GM21528 (cell line): ENCODE data around the gene TBC1D22A.

ENCODE experiments used
- ATAC-seq: cut with Tn5 transposase; IDR thresholded peaks from one replicate; pipeline ENCODE4 v1.9.1; 2021; ENCODE audit warnings: mild to moderate bottlenecking, moderate library complexity; ENCODE audit not compliant: unreplicated experiment, low FRiP score

The TBC1D22A gene

GRCh38 chr22:47062126-47062525 lies 299.7 kb downstream of the TBC1D22A start:
- no peak for ATAC-seq

DNA sequence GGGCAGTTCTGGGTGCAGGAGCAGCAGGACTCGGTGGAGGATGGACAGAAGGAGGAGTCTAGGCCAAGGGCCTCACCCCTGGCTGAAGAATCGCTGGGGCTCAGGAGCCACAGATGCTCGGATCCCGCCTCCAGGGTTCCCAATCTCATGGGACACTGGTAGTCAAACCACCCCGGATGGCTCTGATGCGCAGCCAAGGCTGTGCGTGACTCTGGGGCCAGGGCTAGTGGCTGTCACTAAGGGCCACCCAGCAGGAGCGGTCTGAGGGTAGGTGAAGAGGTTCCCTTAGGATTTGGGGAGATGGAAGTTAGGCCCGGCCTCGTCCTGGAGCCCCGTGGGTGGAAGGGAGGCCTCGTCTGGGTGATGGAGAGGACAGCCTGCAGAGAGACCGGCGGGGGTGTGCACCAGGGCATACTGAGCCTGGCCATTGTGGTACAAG lies 300.6 kb downstream of the TBC1D22A start:
- ATAC-seq = no peak

DNA sequence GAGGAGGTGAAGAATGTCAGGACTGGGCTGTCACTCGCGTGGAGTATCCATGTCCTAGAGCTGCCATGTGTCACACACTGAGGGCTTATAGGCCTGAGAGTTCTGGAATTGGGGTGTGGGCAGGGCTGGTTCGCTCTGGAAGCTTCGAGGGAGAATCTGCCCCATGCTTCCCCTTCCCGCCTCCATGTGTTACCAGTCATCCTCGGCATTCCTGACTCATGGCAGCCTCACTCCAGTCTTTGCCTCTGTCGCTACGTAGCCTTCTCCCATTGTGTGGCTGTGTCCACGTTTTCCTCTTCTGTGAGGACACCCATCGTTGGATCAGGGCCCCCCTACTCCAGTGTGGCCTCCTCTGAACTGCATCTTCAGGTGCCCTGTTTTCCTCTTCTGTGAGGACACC lies 301.2 kb downstream of the TBC1D22A start:
- no peak for ATAC-seq

GRCh38 chr22:47064016-47064415 lies 301.6 kb downstream of the TBC1D22A start:
- no peak for ATAC-seq

DNA sequence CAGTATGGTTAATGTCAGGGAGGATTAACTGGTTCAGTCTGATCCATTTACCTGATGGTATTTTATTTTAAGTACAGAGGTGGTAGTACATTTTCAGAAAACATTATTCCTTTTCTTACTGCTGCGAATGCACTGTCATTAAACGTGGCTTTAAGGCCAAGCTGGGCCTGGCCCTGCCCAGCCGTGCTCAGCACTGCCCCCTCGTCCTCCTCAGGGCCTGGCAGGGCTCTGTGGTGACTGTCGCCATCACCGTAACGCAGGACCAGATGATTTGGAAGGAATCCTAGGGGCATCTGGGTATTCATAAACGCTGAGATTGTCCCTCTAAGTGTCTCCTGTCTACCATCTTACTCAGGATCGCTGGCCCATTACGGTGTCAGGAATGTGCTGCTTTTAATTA lies 302.0 kb downstream of the TBC1D22A start:
- ATAC-seq = no peak

GRCh38 chr22:47065756-47066615 lies 303.5 kb downstream of the TBC1D22A start:
- no peak for ATAC-seq

- ATAC-seq = no peak
Observed at GRCh38 chr22:47066616-47066905, 304.1 kb downstream of the TBC1D22A start.

DNA sequence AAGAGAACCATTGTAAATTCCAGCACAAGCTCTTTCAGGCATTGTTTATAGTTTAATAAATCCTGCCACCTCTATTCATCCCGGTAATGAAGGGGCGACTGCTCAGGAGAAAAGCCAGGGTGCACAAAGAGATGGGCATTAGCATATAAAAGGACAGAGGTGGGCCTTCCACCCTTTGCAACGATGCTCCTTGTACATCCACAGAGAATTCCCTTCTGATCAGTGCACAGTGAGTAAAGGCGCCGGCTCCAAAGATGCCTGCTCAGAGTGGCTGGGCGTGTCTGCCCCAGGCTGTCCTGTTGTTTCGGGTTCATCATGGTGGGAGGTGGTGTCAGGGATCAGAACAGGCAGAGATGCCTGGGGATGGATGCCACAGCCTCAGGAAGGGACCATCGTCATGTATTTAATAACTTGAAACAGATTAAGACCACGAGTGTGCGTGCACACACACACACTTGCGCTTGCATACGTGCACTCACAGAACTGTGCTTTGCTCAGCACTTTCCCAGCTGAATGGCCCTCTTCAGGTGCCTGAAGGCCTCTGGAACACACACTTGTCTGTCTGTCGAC lies 305.0 kb downstream of the TBC1D22A start:
- ATAC-seq = no peak

DNA sequence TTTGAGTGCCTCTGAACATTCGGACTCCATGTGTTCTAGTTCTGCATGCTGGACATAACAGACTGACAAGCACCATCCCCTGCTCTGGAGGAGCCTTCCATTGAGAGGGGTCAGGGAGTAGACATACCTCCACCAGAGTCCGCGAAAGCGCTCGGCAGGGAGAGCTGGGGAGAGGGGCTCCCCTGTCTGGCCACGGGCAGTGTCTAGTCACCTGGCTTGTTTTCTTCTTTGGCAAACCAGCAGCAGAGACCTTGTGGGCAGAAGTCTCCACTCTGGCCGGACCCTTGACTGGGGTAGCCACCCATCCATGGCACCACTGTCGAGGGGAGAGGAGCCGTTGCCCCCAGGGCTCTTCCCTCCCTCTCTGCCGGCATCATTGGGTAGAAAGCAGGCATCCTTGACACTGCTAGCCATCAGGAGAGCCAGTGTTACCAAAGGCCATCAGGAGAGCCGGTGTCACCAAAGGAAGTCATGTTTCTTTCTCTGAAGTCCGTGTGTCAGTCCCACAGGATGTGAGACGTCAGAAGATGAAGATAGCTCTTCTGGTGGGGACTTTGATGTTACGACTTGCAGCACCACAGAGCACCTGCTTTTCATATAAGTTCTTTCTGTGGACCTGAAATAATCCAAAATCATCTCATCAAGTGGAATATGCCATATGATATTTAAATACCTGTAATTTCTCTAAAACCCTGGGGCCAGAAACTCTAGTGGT lies 305.6 kb downstream of the TBC1D22A start:
- no peak for ATAC-seq

DNA sequence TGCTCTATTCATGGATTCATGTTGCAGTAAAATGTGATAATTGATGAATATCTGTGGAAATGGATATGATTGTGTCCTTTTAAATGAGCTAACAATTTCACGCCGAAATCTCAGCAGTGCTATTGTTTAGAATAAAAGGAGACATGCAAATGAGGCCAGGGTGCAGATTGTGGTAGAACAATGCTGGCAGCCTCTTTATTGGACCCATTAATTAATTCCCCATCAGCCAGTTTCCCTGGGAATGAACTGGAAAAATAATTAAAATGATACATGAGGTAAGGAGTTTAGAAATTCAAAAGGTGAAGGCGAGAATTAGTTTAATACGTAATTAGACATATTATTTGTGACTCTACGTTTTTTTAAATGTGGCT lies 306.2 kb downstream of the TBC1D22A start:
- no peak for ATAC-seq

DNA sequence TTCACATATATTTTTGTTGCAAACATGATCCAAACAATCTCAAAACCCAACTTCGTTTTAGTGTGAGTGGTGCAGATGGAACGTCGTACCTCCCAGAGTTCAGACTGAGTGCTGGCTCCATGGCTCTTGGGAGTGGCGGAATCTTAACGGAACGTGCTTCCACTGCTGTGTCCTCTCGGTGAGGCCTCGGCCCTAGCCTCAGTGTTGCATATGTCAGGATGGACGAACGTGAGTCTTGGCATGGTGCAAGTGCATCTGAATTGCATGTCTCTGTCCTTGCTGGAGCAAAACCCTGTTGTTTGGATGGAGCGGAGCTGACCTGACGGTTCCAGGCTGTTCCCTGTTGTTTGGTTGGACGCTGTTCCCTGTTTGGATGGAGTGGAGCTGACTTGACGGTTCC lies 306.8 kb downstream of the TBC1D22A start:
- ATAC-seq = no peak

GRCh38 chr22:47071078-47071806 lies 308.8 kb downstream of the TBC1D22A start:
- no peak for ATAC-seq

DNA sequence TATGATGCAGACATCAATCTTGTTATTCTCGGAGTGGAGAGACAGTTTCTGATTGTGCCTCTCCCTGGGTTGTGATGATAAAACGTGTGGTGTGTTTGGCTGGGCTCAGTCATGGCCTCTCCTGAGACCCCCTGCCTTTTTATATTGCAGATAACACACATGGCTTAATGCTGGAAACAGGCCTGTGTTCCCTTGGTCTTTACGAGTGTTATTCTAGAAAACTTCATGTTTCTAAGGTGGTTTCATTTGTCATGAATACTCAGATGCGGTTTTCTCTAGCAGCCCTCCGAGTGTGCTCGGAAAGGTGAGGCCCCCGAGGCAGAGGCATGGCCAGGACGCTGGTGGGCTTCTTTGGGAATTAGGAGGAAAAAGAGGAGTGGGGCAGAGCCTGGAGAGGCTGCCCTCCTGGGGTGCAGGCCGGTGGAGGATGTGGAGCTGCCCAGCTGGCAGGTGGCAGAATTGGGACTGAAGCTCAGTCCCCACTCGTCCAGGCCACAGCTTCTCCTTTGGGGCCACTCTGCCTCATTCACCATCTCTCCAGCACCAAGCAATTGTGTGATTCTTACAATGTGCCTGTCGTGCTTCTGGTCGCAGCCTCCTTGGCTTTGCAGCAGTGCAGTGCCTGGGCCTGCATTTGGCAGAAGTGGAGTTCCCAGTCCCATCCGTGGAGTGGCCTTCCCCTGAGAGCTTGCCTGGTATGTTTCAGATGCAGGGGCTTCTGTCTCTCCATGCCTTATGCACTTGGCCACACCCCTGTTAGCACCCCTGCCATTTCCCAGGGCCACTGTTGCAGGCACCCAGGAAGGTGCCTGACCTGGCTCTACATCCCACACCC lies 309.6 kb downstream of the TBC1D22A start:
- ATAC-seq = no peak

- no peak for ATAC-seq
Observed at GRCh38 chr22:47072642-47072967, 310.2 kb downstream of the TBC1D22A start.

GRCh38 chr22:47073075-47073474 lies 310.6 kb downstream of the TBC1D22A start:
- ATAC-seq = no peak

GRCh38 chr22:47074105-47074504 lies 311.7 kb downstream of the TBC1D22A start:
- no peak for ATAC-seq

DNA sequence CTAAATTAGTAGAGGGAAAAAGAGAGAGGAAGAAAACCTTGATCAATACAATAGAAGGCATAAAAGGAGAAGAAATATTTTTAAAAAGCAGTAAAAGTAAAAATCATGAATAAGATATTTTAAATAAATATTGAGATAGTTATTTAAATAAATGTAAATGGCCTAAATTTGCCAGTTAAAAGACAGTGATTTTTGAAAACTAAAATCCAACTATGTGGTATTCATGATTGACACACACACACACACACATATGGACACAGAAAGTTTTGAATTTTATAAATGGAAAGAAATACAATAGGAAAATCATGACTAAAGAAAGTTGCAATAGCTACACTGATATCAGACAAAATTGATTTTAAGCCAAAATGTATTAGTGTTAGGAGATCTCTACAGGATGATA lies 313.1 kb downstream of the TBC1D22A start:
- ATAC-seq = no peak

- ATAC-seq = no peak
Observed at GRCh38 chr22:47076758-47077157, 314.3 kb downstream of the TBC1D22A start.

DNA sequence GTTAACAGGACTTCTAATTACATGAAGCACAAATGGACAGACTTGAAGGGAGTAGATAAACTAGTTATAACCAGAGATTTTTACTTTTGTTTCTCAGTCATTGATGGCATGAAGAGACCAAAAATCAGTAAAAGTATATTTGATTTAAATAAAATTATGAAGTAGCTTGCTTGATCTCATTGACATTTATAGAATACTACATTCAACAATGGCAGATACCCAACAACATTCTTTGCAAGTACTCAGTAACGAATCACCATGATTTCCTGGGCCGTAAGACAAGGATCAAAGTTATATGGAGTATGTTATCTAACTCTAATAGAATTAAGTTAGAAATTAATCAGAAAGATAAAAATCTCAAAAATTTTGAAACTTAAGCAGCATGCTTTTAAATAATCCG lies 317.6 kb downstream of the TBC1D22A start:
- ATAC-seq = no peak

DNA sequence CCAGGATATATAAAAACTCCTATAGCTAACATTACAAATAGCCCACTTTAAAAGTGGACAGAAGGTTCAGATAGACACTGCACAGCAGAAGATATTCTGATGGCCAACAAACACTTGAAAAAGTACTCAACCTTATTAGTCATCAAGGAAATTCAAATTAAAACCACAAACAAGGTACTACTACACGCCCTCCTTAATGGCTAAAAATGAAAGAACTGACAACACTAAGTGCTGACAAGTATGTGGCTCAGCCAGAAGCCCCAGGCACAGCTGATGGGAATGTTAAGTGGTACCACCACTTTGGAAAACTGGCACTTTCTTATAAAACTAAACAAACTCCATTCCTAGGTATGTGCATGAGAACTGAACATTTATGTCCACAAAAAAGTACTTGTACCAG lies 320.1 kb downstream of the TBC1D22A start:
- no peak for ATAC-seq
